Measurements from ENCODE around the gene STYX. TPM values are rescaled to one million over a fixed set of nuclear protein-coding genes. Genes with fewer than 3 reads are reported as not detected.

The STYX gene
- total and polyA plus RNA-seq, 2 of the 8 experiments (the other 6 are each of a cell fraction or from before 2014, with no cell fraction given): 8.3 to 29.0 TPM

- 95% methylated on average over 1 of the region's 1 CpG; no CpG with 5 or more reads in 1 of the 2 experiments for WGBS, 2 experiments (ENCODE audit: extremely low coverage in 1 of 2, insufficient coverage in 1 of 2, insufficient read length in 1 of 2, insufficient replicate concordance in 2 of 2, low coverage in 1 of 2, low lambda C conversion rate in 2 of 2, missing lambda C conversion rate in 1 of 2)
- FAIRE-seq: no peak
Observed at GRCh38 chr14:52781629-52782028, 51.7 kb downstream of the STYX start.

More at GRCh38 chr14:52781629-52782028, 51.7 kb downstream of the STYX start:
- H3K56ac ChIP-seq (replicated peaks; ENCODE audit: insufficient read length, low read depth, low read length): no peak overlapping the region
- no peak overlapping the region for H3K4me3 ChIP-seq (ENCODE audit: extremely low read depth in 1 of 4, insufficient read depth in 2 of 4, low read depth in 3 of 4, low read length in 4 of 4)
- no peak for TF ChIP-seq USF2 (IDR thresholded peaks at IDR 0.05; ENCODE audit: low read length)
- TF ChIP-seq RBBP5 (IDR thresholded peaks at IDR 0.05; ENCODE audit: borderline replicate concordance, low read depth, low read length): no peak
- H3K14ac ChIP-seq (ENCODE audit: insufficient read length): no peak overlapping the region
- no peak overlapping the region for H3K4me2 ChIP-seq (ENCODE audit: insufficient read depth in 1 of 2, low read depth in 2 of 2, low read length in 2 of 2)
- H3K4ac ChIP-seq (replicated peaks; ENCODE audit: insufficient read length, low read depth, low read length): no peak overlapping the region
- H2AK5ac ChIP-seq (ENCODE audit: low read depth, low read length): no peak overlapping the region
- H3K9ac ChIP-seq (replicated peaks in 1 of 4; ENCODE audit: extremely low read depth in 1 of 4, low read depth in 3 of 4, low read length in 3 of 4): peak overlapping the region in 1 of 4 experiments; percentile 34; a peak in 1 of 7 replicates
- no peak overlapping the region for H2BK5ac ChIP-seq (ENCODE audit: low read depth, low read length)
- H3K79me1 ChIP-seq (ENCODE audit: low read depth, low read length): no peaks in the 10 kb centered on the region
- no peak overlapping the region for H2BK15ac ChIP-seq (ENCODE audit: low read length)
- H2BK12ac ChIP-seq (ENCODE audit: low read depth, low read length): no peak overlapping the region
- DNase-seq (ENCODE audit: low read depth in 1 of 2, low spot score in 2 of 2): no peak
- H4K8ac ChIP-seq (ENCODE audit: extremely low read depth, insufficient read depth, low read length): no peak overlapping the region
- no peaks in the 10 kb centered on the region for H3K23me2 ChIP-seq (ENCODE audit: low read depth, low read length)
- H4K5ac ChIP-seq (ENCODE audit: insufficient read length, low read depth, low read length): no peak overlapping the region
- no peak overlapping the region for H3K27ac ChIP-seq (ENCODE audit: low read depth, low read length)
- no peak overlapping the region for H2BK120ac ChIP-seq (replicated peaks; ENCODE audit: low read depth, low read length)
- H3K79me2 ChIP-seq (ENCODE audit: control insufficient read depth in 1 of 2, insufficient read depth in 2 of 2, low read length in 2 of 2): peaks cover 0 to 3% of the 10 kb centered on the region in 2 experiments; a peak in 1 of 4 replicates
- no peak overlapping the region for H4K91ac ChIP-seq (replicated peaks; ENCODE audit: insufficient read length, low read length)
- no peaks in the 10 kb centered on the region for H4K20me1 ChIP-seq (replicated peaks in 1 of 2; ENCODE audit: control insufficient read depth in 1 of 2, insufficient read depth in 2 of 2, low read length in 2 of 2)
- ChIA-PET POLR2A (ENCODE audit: partially characterized antibody) (interaction anchor here (1.0 kb wide), 1 partner anchor 9 kb away, joined by 3 read pairs; no protein-coding TSS in a partner anchor), CTCF (ENCODE audit: partially characterized antibody) (no interaction called here)
- H3K4me1 ChIP-seq (replicated peaks in 1 of 4; ENCODE audit: control insufficient read depth in 3 of 4, insufficient read depth in 4 of 4, low read length in 3 of 4): no peaks in the 10 kb centered on the region
- no peaks in the 10 kb centered on the region for H3K9me3 ChIP-seq (ENCODE audit: insufficient read depth in 2 of 2, low read depth in 1 of 2, low read length in 1 of 2)
- H3K36me3 ChIP-seq (ENCODE audit: control insufficient read depth in 2 of 4, insufficient read depth in 4 of 4, low read length in 3 of 4): peaks cover 2 to 59% (median 4%) of the 10 kb centered on the region in 4 experiments; a peak in 4 of 8 replicates
- H2AFZ ChIP-seq (ENCODE audit: low read length): no peak overlapping the region
- H2BK20ac ChIP-seq (ENCODE audit: low read length): no peak overlapping the region
- no peak overlapping the region for H3K23ac ChIP-seq (ENCODE audit: insufficient read length)
- H3K18ac ChIP-seq (ENCODE audit: extremely low read depth, low read length): no peak overlapping the region
- H3K27me3 ChIP-seq (replicated peaks in 1 of 4; ENCODE audit: control insufficient read depth in 3 of 4, extremely low read depth in 1 of 4, insufficient read depth in 3 of 4, low read length in 3 of 4): no peaks in the 10 kb centered on the region

Measured in H1 (cell line).